Activated CD4-positive, alpha-beta T cell treated with anti-CD3 and anti-CD28 coated beads, Interleukin-2, amount 50 U/mL, for 24 hours (primary cell): ENCODE results near the gene SCGB1D1.

Experiments used
- DNase-seq, 2 donors: peaks; one replicate each; pipeline ENCODE4 v3.0.0-alpha.2; 2020; ENCODE audit warnings: low read depth in 1 of 2, low spot score in 1 of 2

The SCGB1D1 gene

GRCh38 chr11:62190011-62190410 is at the start of gene SCGB1D1:
Gene SCGB1D1 (plus strand): TSS chr11:62190216. CDS start chr11:62190285, 69 bp downstream.
- DNase-seq = no peak

DNA sequence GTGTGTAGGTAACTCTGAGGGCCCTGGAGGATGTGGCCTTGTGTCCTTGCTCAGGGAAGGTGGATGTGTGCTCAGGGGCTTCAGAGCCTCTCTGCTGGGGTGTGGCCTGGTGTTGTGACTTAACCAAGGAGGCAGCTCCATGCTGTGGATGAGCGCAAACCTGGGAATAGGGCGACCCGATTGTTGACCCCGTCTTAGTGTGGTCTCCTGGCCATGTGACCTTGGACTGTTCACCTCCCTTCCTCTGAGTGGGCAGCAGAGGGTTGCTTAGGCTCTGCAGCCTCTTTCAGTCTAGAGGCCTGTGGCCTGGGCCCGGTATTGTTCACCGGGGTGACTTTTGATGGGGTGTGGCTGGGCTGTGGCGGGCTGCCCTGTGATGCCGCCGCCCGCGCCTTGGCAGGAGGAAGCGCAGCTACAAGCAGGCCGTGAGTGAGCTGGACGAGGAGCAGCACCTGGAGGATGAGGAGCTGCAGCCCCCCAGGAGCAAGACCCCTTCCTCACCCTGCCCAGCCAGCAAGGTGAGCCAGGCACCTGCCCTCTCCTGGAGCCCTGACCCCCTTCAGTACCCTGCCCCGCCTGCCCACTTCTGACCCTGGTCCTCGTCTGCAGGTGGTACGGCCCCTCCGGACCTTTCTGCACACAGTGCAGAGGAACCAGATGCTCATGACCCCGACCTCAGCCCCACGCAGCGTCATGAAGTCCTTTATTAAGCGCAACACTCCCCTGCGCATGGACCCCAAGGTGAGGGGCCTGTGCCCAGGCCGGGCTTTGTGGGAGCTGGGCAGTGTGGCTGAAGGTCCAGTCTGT is 49.5 kb upstream of the SCGB1D1 start:
- no peak for DNase-seq

DNA sequence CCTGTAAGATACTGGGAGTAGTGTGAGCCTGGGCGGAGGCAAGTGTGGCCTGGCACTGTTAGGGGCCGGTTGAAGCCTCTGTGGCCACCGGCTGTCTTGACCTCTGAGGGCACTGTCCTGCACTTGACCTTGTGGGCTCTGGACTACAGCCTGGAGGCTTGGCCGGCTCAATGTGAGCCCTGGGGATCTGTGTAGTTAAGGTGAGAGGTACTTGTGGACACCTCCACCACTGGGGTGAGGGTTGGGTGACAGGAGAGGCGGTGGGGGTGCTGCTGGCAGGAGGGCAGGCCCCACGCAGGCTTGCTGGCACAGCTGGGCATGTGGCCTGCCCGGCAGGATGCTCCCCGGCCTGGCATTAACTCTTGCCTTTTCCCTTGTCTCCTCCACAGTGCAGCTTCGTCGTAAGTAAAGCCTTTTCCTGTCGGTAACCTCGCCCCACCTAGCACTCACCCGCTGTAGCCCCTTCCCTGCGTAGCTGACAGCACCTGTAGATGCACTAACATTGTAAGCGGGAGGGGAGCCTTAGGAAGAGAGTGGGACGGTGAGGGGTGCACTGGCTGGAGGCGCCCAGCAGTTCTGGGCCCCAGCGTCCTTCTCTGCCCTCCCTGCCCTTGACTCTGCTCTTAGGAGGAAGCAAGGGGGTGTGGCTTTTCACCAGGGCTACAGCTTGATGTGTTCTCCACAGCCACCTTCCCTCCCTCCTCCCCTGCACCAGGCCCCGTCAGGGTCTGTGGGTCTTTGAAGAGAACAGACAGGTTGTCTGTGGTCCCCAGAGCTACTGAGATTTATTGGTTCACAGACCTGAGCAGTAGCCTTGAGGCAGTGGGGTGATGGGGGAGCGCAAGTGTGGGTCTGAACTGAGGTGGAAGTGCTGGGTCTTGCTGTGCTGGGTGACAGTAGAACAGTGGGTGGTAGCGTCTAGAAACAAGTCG is 48.6 kb upstream of the SCGB1D1 start:
- DNase-seq = no peak

GRCh38 chr11:62142043-62142375 is 48.0 kb upstream of the SCGB1D1 start:
- DNase-seq = no peak

DNA sequence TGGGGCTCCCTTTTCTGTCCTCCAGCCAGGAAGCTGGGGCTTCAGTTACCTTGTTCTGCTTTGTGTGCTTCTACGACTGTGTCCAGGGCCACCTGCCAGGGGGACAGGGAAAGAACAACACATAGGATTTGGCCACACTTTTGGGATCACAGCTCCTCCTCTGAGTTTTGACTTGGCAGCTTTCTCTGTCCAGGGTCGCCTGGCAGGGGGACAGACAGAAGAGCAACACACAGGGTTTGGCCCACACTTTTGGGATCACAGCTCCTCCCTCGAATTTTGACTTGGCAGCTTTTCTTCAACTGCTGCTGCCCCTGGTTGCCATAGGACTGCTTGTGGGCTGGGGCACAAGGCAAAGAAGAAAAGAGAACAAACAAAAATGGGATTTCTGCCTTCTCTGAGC is 47.1 kb upstream of the SCGB1D1 start:
- no peak for DNase-seq

GRCh38 chr11:62143727-62144126 is 46.3 kb upstream of the SCGB1D1 start:
- no peak for DNase-seq

GRCh38 chr11:62144641-62145255 is 45.3 kb upstream of the SCGB1D1 start:
- DNase-seq = no peak

DNA sequence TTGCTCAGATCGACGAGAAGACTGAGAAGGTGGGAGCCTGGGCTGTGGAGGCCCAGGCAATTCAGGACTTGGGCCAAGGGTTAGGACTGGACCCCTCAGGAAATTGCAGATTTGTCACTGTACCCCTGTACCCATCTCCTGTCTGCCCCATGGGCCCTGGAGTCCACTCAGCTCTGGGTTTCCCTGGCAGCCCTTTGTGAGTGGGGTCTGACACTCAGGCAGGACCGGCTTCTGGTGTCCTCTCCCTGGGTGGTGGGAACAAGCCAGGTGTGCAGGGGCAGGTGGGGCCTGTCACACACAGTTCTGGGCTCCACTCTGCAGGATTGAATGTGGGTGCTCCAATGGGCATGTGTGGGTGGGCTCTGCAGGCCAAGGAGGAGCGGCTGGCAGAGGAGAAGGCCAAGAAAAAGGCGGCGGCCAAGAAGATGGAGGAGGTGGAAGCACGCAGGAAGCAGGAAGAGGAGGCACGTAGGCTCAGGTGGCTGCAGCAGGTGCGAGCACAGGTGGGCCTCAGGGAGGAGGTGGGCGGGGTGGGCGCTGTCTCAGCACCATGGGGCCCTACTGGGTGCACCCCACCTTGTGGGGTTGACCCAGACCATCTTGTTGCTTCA is 44.6 kb upstream of the SCGB1D1 start:
- no peak for DNase-seq

GRCh38 chr11:62146476-62147200 is 43.4 kb upstream of the SCGB1D1 start:
- no peak for DNase-seq

DNA sequence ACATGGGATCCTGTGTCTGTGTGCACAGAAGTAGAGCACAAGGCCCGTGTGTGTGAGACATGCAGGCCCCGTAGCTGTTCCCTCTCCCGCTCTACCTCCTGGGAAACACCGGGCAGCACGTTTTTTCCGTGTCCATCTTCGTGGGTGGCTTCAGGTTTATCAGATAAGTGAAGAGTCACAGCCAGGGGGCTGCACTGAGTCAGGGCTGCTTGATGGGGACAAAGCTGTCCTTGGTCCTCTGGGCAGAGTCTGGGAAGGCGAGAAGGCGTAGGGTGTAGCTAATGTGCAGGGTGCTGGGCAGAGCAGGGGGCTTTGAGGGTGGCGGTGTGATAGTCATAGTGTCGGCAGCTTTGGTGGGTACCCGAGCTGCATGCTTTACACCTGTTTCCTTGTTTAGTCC is 42.5 kb upstream of the SCGB1D1 start:
- no peak for DNase-seq

DNA sequence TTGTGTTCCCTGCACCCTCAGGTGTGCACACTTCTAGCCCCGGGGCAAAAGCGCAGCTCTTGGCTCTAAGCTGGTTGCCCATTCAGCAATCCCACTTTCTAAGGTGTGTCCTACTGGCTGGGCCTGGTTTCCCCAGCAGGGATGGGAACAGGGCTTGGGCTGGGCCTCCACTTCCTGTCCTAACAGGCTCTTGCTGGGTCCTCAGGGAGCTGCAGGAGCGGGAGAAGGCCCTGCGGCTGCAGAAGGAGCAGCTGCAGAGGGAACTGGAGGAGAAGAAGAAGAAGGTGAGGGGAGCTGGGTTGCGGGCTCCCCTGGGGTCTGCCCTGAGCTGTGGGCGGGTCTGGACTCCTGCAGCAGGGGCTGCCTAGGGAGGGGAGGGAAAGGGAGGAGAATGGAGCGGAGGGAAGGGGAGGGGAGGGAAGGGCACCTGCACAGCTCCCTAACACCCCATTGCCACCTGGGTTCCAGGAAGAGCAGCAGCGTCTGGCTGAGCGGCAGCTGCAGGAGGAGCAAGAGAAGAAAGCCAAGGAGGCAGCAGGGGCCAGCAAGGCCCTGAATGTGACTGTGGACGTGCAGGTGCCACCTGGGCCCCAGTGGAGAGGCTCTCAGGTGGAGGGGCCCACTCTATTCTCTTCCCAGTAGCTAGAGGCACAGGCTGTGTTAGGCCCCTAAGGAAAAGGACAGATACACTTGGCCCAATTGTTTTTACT is 41.6 kb upstream of the SCGB1D1 start:
- DNase-seq = no peak

DNA sequence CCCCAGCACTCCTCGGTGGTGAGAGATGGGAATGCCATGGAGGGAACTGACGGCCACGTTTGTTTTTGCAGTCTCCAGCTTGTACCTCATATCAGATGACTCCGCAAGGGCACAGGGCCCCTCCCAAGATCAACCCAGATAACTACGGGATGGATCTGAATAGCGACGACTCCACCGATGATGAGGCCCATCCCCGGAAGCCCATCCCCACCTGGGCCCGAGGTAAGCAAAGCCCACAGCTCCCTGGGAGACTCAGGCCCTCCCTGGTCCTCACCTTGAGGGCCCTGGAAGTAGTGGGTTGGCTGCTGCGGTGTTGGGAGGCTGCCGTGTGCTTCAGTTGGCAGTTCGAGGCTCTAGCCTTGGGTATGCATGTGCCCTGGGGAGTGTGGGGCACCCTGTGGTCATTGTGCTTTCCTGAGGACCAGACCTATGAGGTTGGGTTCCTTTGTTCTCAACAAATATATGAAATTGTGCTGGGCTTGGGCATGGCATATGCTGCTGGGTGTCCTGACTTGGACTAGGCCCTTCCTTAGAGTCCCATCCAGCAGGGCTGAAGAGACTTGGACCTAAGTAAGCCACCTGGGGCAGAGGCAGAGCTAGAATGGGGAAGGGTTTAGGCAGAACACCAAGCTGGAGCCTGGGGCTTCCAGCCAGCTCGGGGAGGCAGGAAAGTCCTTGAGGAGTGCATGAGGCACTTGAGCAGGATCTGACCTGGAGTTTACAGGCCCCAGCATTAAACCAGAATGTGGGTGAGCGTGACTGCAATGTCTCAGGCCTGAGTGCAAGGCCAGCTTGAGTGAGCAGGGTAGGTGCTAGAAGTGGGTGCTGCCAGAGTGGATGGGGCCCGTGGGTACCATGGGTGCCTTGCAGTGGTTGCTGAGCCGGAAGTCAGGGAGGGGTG is 39.8 kb upstream of the SCGB1D1 start:
- DNase-seq = no peak

DNA sequence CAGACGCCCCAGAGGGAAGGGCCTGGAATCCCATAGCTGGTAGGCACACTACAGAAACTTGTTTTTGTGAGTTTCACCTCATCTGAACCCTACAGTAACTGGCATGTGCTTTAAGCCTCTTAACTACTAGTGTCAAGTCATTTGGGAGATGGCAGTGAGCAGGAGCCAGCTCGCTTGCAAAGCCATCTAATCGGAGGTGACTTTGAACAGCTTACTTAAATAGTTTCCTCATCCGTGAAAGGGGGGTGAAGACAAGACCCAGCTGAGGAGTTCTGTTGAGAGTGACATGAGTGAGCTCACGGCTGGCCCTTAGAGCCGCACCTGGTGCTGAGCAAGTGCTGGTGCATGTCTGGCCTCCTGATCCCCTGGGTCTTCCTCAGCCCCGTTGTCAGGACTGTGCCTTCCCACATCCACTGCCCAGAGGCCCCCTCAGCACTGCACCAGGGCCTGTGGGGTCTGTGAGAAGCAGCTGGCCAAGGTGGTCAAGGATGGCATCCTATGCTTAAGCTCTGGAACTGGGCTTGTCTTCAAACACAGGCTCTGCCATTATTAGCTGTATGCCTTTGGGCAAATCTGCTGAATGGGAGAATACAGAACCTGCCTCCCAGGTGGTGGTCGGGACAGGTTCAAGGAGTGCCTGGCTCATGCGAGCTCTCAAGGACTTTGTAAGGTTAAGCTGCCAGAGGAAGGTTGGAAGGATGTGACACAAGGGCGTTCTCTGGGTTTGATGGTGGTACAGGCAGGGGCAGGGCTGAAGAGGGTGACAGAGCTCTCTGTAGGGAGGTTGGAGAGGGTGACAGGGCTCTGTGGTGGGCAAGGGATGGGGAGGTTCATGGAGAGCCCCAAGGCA is 38.9 kb upstream of the SCGB1D1 start:
- no peak for DNase-seq

- DNase-seq = no peak
Measured at GRCh38 chr11:62151737-62152102, 38.3 kb upstream of the SCGB1D1 start.

- no peak for DNase-seq
Measured at GRCh38 chr11:62152245-62153086, 37.5 kb upstream of the SCGB1D1 start.

- no peak for DNase-seq
Measured at GRCh38 chr11:62153087-62153395, 37.0 kb upstream of the SCGB1D1 start.

- DNase-seq = no peak
Measured at GRCh38 chr11:62153617-62154016, 36.4 kb upstream of the SCGB1D1 start.

DNA sequence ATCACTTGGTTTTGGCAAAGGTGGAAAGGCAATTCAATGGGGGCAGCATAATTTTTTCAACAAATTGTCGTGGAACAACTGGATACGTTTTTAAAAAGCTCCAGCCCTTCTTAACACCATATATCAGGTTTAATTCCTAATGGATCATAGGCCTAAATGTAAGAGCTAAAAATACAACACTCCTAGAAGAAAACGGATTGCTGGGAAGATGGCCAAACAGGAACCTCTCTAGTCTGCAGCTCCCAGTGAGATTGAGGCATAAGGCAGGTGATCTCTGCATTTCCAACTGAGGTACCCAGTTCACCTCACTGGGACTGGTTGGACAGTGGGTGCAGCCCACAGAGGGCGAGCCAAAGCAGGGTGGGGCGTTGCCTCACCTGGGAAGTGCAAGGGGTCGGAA is 32.4 kb upstream of the SCGB1D1 start:
- DNase-seq = no peak
